ENCODE data around the gene NPPB.

Gene NPPB

DNA sequence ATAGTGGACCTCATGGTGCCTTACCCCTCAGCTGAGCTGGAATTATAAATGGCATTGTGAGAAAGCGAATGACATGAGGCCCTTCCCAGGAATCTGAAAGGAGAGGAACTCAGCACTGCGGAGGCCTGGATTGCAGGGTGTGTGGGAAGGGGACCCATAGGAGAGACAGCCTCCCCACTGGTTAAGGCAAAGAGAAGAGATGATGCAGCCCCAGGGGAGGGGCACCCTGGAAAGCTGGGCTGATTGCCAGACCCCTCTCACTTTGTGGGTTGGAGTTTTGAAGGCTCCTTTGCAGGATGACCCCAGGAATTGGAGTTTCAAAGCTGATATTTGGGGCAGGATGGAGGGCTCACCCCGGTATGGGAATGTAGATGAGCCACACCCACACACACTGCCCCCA, 2.0 kb downstream of the NPPB start:
- no peak for FAIRE-seq

- no peak for FAIRE-seq
Observed at GRCh38 chr1:11855430-11855829, 3.3 kb downstream of the NPPB start.

- FAIRE-seq: no peak
Observed at GRCh38 chr1:11854519-11854918, 4.2 kb downstream of the NPPB start.

- FAIRE-seq: no peak
Observed at GRCh38 chr1:11851180-11851579, 7.6 kb downstream of the NPPB start.

DNA sequence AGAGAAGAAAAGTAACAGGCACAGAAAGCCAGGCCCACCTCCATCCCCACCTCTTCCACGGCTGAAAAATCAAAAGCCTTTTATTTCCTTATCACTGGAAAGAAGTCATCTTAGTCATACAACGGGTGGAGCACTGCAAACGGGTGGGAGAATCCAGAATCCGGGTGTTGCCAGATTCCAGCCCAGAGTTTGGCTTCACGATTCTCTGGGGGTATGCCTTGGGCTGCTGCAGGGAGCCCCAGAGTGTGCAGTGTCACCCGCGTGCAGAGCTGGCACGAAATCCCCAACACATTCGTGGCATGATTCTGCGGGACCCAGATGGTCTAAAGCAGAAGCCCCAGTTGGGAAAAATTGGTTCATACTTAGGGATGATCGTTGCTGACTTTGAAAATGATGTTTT, 8.6 kb downstream of the NPPB start:
- no peak for FAIRE-seq

DNA sequence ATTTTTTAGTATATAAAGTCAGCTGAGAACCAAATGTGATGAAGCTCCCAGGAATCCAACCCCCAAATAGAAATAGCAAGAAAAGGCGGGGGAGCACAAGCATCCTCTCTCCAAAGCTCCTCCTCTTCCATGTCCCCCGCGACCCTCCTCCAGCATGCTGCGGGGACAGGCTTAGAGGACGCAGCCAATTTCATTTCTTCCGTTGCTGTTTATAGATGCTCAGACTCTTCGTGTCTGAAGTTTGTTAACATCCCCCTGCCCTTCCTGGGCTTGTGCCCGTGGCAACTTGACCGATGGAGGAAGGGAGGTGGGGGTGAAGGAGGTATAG, 10.4 kb downstream of the NPPB start:
- FAIRE-seq: no peak

GRCh38 chr1:11847667-11848372, 10.9 kb downstream of the NPPB start, which contains the start of gene NPPA:
TSS of gene NPPA (minus strand) at chr1:11847783. CDS start at chr1:11847684, 99 bp downstream.
- FAIRE-seq: no peak

GRCh38 chr1:11845641-11846335, 13.0 kb downstream of the NPPB start:
- FAIRE-seq: no peak

- FAIRE-seq: no peak
Observed at GRCh38 chr1:11842154-11843041, 16.3 kb downstream of the NPPB start.

GRCh38 chr1:11841245-11842153, 17.2 kb downstream of the NPPB start:
- FAIRE-seq: no peak

- no peak for FAIRE-seq
Observed at GRCh38 chr1:11839727-11840705, 18.7 kb downstream of the NPPB start.

- FAIRE-seq: peak; percentile 40
Observed at GRCh38 chr1:11838349-11839272, 20.1 kb downstream of the NPPB start.

DNA sequence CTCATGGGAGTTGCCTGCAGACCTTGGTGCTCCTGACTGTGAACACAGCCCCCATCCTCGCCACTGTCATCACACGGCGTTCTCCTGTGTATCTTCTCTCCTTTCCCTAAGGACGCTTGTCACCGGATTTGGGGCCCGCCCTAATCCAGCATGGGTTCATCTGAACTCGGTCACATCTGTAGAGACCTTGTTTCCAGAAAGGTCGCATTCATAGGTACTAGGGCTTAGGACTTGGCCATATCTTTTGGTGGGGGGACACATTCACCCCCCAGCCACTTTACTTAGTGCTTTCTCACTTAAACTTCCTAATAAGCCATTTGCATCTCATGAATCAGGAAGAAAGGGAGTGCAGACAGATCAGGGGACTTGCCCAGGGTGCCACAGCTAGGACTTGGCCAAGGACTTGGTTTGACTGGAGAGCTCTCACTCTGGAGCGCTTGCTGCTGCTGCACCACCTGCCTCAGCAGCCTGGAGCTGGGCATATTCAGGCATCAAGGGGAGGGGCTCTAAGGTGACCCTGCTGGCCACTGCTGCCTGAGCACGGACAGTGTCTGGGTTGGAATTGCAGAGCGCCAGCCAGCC, 20.9 kb downstream of the NPPB start:
- no peak for FAIRE-seq

- no peak for FAIRE-seq
Observed at GRCh38 chr1:11836955-11837766, 21.6 kb downstream of the NPPB start.

- no peak for FAIRE-seq
Observed at GRCh38 chr1:11835441-11836225, 23.1 kb downstream of the NPPB start.

GRCh38 chr1:11833900-11834299, 24.8 kb downstream of the NPPB start:
- FAIRE-seq: no peak

DNA sequence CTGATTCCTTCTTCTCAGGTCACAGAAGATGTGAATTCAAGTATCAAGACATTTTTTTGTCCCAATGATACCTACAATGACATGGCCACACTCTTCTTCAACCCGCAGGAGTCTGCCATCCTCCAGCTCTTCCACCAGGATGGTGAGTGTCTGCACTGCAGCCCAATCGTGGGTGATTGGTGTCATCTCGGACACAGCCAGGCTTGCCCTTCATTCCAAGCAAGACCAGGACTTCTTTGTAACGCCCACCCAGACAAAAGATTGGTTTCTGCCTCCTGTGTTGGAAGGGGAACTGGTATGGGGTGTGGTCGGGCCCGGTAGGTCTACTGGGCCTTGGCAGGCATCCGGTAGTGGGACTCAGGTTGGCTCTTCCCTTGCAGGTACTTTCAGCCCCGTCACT, 25.2 kb downstream of the NPPB start:
- no peak for FAIRE-seq
